ENCODE data around the gene RGPD5.
"Not testable (repeated sequence)": the region's sequence is repeated elsewhere in the genome, so short reads cannot be mapped to it uniquely, and the experiment has no call there.

The RGPD5 gene

DNA sequence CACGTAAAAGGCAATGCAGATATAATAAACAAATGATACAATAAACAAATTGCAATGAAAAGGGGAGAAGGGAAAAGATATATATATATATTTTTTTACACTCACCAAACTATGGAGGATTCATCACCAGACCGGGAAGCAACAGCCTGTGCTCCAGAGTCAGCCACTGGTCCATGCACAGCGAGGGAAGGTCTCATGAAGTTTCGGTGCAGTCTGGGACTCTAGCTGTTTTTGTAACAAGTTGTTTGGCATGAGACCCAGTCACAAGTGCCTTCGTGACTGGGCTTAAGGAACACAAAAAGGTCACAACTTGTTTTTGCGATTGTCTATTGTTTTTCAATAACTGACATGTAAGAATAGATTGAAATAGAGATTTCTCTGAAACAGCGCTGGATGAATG is 99.6 kb downstream of the RGPD5 start:
- not testable (repeated sequence) for DNase-seq (ENCODE audit: low read depth in 2 of 2)

- not testable (repeated sequence) for DNase-seq (ENCODE audit: low read depth in 2 of 2)
Measured at GRCh38 chr2:109894141-109894540, 100.0 kb downstream of the RGPD5 start.

DNA sequence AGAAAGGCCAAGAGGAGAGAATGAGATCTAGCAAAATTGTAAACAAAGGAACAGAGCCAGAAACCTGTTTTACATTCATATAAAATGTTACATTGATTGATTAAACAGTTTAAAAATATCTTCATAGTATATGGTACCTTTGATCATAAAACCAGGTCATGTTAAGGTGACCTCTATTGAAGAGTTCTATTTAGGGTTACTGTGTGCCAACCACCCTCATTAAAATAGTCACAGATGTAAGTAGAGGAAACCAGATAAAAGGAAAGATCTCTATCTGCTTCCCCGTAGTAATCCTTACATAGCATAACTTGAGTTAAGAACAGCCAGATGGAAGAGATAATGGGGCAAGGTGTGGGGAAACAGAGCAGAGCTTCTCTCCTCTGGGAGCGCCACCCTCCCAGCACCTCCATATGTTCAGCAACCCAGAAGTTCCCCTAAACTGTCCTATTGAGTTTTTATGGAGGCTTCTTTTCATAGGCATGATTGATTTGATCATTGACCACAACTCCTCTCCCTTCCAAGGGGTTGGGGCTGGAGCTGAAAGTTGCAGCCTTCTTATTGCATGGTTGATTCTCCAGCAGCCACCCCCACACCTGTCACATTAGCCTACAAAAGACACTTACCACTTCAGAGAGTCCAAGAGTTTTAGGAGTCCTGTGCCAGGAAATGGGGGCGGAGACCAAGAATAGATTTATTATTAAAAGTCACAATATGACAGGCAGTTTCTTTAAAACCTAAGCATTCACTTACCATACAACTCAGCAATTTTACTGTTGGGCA is 101.2 kb downstream of the RGPD5 start:
- not testable (repeated sequence) for DNase-seq (ENCODE audit: low read depth in 2 of 2)

GRCh38 chr2:109896212-109896611 is 102.1 kb downstream of the RGPD5 start:
- DNase-seq (ENCODE audit: low read depth in 2 of 2) = not testable (repeated sequence)

DNA sequence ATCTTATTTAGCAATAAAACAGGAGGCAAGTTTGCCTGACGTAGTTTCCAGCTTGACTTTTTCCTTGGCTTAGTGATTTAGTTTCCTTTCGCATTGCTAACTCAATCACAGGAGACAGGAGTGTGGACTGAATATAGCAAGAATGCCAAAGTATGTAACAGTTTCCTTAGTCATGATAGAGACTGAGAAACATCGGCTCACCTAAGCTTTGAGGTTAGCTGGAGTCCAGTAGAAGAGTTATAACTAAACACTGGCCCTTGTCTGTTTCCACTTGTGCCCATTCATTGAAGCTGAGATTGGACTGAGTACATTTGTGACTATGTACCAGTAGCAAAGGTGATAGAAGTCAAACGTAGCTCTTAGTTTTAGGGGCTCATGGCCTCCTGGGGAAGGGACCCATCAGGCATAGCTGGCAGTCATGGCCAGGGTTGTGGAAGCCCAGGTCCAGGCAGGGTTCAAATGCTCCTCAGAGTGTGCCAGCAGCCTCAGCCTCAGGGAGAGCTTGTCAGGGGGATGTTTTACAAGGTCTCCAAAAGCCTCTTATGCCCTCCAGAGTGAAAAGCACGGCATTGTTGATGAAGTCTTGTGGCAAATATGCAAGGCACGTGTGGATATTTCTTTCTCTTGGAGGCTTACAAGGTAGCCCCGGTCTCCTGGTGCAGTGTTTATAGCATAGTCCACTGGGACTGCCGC is 103.8 kb downstream of the RGPD5 start:
- not testable (repeated sequence) for DNase-seq (ENCODE audit: low read depth in 2 of 2)

DNA sequence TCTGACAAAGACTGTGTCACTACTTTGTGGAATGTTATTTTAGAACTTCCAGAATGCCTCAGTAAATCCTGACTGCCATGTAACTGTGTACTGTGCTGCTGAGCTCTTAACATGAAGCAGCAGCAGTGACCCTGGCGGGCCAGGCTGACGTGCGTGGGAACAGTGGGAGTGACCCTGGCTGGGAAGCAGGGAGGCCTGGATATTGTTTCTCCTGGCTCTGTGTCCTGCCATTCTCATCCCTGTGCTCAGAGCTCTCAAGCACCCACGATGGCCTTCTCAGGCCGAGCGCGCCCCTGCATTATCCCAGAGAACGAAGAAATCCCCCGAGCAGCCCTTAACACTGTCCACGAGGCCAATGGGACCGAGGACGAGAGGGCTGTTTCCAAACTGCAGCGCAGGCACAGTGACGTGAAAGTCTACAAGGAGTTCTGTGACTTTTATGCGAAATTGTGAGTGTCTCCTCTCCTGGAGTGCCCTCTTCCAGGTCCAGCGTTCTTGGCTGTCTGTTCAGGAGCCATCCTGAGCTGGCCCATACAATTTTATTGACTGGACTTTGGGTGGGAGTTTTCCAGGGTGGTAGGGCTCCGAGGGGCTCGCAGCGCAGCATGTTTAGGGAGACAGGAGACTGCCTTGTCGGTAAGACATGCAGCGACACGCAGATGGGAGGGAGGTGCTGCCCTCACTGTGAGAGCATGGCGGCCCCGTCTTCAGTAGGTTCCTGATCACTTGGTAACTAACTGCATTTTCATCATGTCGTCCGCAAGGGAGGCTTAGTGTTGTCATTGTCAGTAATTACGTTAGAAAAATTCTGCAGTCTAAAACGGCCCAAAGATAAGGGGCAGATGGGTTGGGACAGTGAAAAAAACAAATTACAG is 104.6 kb downstream of the RGPD5 start, which contains the start of gene LIMS3:
Gene LIMS3, plus strand, starts transcription at position 227 of the 875 bp plus-strand sequence. Its CDS starts 41 bp downstream, at position 268.
- DNase-seq (ENCODE audit: low read depth in 2 of 2) = not testable (repeated sequence)

DNA sequence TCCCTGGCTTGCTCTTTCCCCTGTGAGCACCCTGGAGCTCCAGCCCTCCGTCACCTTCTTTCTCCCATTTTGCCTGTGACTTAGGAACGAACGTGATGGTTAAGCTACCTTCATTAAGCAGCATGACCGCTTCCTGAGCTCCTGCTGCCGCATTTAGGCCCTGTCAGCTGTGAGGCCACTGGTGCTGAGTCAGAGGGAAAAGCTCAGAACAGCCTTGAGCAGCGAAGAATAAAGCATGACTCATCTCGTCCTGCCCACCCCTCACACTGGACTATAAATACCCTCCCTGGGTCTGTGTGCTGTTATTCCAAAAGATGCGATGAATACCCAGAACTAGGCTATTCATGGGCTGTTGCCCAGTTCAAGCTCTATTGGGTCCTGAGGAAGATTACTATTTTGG is 111.7 kb downstream of the RGPD5 start:
- DNase-seq (ENCODE audit: low read depth in 2 of 2) = not testable (repeated sequence)

All from stimulated activated CD8-positive, alpha-beta memory T cell treated with anti-CD3 and anti-CD28 coated beads, Interleukin-15, amount 100 ng/mL, for 48 hours (primary cell).